Measurements from ENCODE around the gene LAMTOR2.

- no peak for TF ChIP-seq CTCF (conservative IDR thresholded peaks at IDR 0.05; ENCODE audit: low read length)
- TF ChIP-seq EZH2phosphoT487 (IDR thresholded peaks at IDR 0.05; ENCODE audit: borderline replicate concordance), result no peak
These were observed 41.4 kb downstream of the LAMTOR2 start for GRCh38 chr1:156095906-156096508.

Data from Loucy (cell line).